ENCODE results near the gene TLCD3B.
"Not testable (repeated sequence)": the region's sequence is repeated elsewhere in the genome, so short reads cannot be mapped to it uniquely, and the experiment has no call there.

The TLCD3B gene

GRCh38 chr16:30046178-30046577, 15.1 kb upstream of the TLCD3B start:
- no peak for ATAC-seq
- TF ChIP-seq ZFP30 (CRISPR knock-in tag; IDR thresholded peaks at IDR 0.05) (no peak), ARNTL (CRISPR knock-in tag; IDR thresholded peaks at IDR 0.05; ENCODE audit: borderline replicate concordance, low read depth) (no peak), ESRRG (CRISPR knock-in tag; IDR thresholded peaks at IDR 0.05) (no peak), CSDC2 (CRISPR knock-in tag; IDR thresholded peaks at IDR 0.05) (no peak), ZNF565 (CRISPR knock-in tag; conservative IDR thresholded peaks at IDR 0.05; ENCODE audit: low read depth) (no peak)

GRCh38 chr16:30041841-30042240, 10.8 kb upstream of the TLCD3B start:
- ATAC-seq, result peak; percentile 74

GRCh38 chr16:30040690-30041089, 9.6 kb upstream of the TLCD3B start:
- ATAC-seq, result not testable (repeated sequence)

More at GRCh38 chr16:30041841-30042240, 10.8 kb upstream of the TLCD3B start:
- TF ChIP-seq SNAI2 (CRISPR knock-in tag; IDR thresholded peaks at IDR 0.05), result no peak
- no peak for TF ChIP-seq ZNF565 (CRISPR knock-in tag; conservative IDR thresholded peaks at IDR 0.05; ENCODE audit: low read depth)
- TF ChIP-seq CSRNP3 (CRISPR knock-in tag; IDR thresholded peaks at IDR 0.05), result no peak
- TF ChIP-seq ZNF70 (CRISPR knock-in tag; IDR thresholded peaks at IDR 0.05), result no peak
- no peak for TF ChIP-seq TSHZ2 (CRISPR knock-in tag; IDR thresholded peaks at IDR 0.05)
- no peak for TF ChIP-seq ZFP30 (CRISPR knock-in tag; IDR thresholded peaks at IDR 0.05)
- TF ChIP-seq TOX (CRISPR knock-in tag; IDR thresholded peaks at IDR 0.05; ENCODE audit: borderline replicate concordance), result no peak

GRCh38 chr16:30040221-30040620, 9.2 kb upstream of the TLCD3B start:
- no peak for TF ChIP-seq RARB (CRISPR knock-in tag; IDR thresholded peaks at IDR 0.05)
- no peak for TF ChIP-seq TSHZ2 (CRISPR knock-in tag; IDR thresholded peaks at IDR 0.05)
- no peak for TF ChIP-seq PPARA (CRISPR knock-in tag; IDR thresholded peaks at IDR 0.05; ENCODE audit: borderline replicate concordance)
- ATAC-seq, result no peak

- ATAC-seq, result no peak
- TF ChIP-seq PPARA (CRISPR knock-in tag; IDR thresholded peaks at IDR 0.05; ENCODE audit: borderline replicate concordance), result no peak
- TF ChIP-seq SNAI2 (CRISPR knock-in tag; IDR thresholded peaks at IDR 0.05), result no peak
- no peak for TF ChIP-seq ARNTL (CRISPR knock-in tag; IDR thresholded peaks at IDR 0.05; ENCODE audit: borderline replicate concordance, low read depth)
- TF ChIP-seq ISL1 (CRISPR knock-in tag; IDR thresholded peaks at IDR 0.05), result no peak
- TF ChIP-seq ZNF565 (CRISPR knock-in tag; conservative IDR thresholded peaks at IDR 0.05; ENCODE audit: low read depth), result no peak
- TF ChIP-seq TCF4 (CRISPR knock-in tag; IDR thresholded peaks at IDR 0.05; ENCODE audit: borderline replicate concordance), result no peak
- TF ChIP-seq ZNF8 (CRISPR knock-in tag; IDR thresholded peaks at IDR 0.05), result no peak
- TF ChIP-seq POU6F1 (CRISPR knock-in tag; IDR thresholded peaks at IDR 0.05; ENCODE audit: borderline replicate concordance, low read depth), result no peak
- TF ChIP-seq ESRRG (CRISPR knock-in tag; IDR thresholded peaks at IDR 0.05), result no peak
- TF ChIP-seq PATZ1 (CRISPR knock-in tag; IDR thresholded peaks at IDR 0.05; ENCODE audit: borderline replicate concordance), result no peak
- TF ChIP-seq CREB5 (CRISPR knock-in tag; IDR thresholded peaks at IDR 0.05; ENCODE audit: low read depth), result no peak
- TF ChIP-seq CSDC2 (CRISPR knock-in tag; IDR thresholded peaks at IDR 0.05), result no peak
- no peak for TF ChIP-seq RARB (CRISPR knock-in tag; IDR thresholded peaks at IDR 0.05)
- no peak for TF ChIP-seq ZC3H10 (CRISPR knock-in tag; IDR thresholded peaks at IDR 0.05)
- TF ChIP-seq ZNF70 (CRISPR knock-in tag; IDR thresholded peaks at IDR 0.05), result no peak
These were observed 2.2 kb upstream of the TLCD3B start for GRCh38 chr16:30033270-30033669.

All from SK-N-SH treated with all-trans-retinoic acid at 6 μM for 48 hours (cell line).